PC-3 (cell line): ENCODE measurements around the gene LGALS3BP. TPM values are rescaled to one million over a fixed set of nuclear protein-coding genes. Genes with fewer than 3 reads are reported as not detected.

Experiments used
- ATAC-seq: fragments of 200-7000 bp; cut with Tn5 transposase; 2 replicates; pipeline ENCODE4 v1.9.1; 2020; ENCODE audit warnings: mild to moderate bottlenecking, moderate library complexity
- BruUV-seq: library from RNA; stranded (reverse); fragments of 400-500 nt; replicated peaks from 2 replicates; lab custom pipeline; 2021; lab: Mats Ljungman, UMichigan
- CTCF ChIA-PET: fragments of 300-600 bp; sonication (Branson Sonifier 250); formaldehyde crosslinking; loops from one replicate; lab custom pipeline; 2022; ENCODE audit warnings: antibody characterized with exemption; lab: Charles Lee
- POLR2A ChIA-PET: fragments of 300-600 bp; sonication (Branson Sonifier 250); formaldehyde crosslinking; loops from one replicate; lab custom pipeline; 2022; ENCODE audit warnings: antibody characterized with exemption; ENCODE audit not compliant: unreplicated experiment; lab: Charles Lee
- DNase-seq: peaks from one replicate; pipeline ENCODE4 v3.0.0-alpha.2; 2015
- H2AFZ ChIP-seq: fragments of 300-600 bp; sonication (generic); 2 replicates; pipeline ENCODE4 v1.6.0; 2016; ENCODE audit warnings: antibody characterized with exemption, low read length
- H3F3A ChIP-seq: fragments of 300-600 bp; sonication (generic); one replicate; pipeline ENCODE4 v1.6.0; 2017; ENCODE audit warnings: antibody characterized with exemption, low read length, control low read depth, mild to moderate bottlenecking; ENCODE audit not compliant: unreplicated experiment
- H3K27ac ChIP-seq: fragments of 300-600 bp; sonication (generic); 2 replicates; pipeline ENCODE4 v1.5.1; 2016; ENCODE audit warnings: mild to moderate bottlenecking, low read length
- H3K27me3 ChIP-seq: fragments of 300-600 bp; sonication (generic); 2 replicates; pipeline ENCODE4 v1.6.1; 2016; ENCODE audit warnings: low read length, mixed read lengths
- H3K36me3 ChIP-seq: fragments of 300-600 bp; sonication (generic); 2 replicates; pipeline ENCODE4 v1.6.1; 2016; ENCODE audit warnings: low read depth, mixed run types, low read length, mixed read lengths
- H3K4me1 ChIP-seq: fragments of 300-600 bp; sonication (generic); 2 replicates; pipeline ENCODE4 v1.5.1; 2016; ENCODE audit warnings: low read length; ENCODE audit not compliant: insufficient read depth
- H3K4me2 ChIP-seq: fragments of 300-600 bp; sonication (generic); 2 replicates; pipeline ENCODE4 v1.6.0; 2016; ENCODE audit warnings: low read length
- H3K4me3 ChIP-seq: fragments of 300-600 bp; sonication (generic); 2 replicates; pipeline ENCODE4 v1.5.1; 2016; ENCODE audit warnings: mild to moderate bottlenecking, low read length, mixed read lengths
- H3K79me2 ChIP-seq: fragments of 300-600 bp; sonication (generic); 2 replicates; pipeline ENCODE4 v1.6.1; 2017; ENCODE audit warnings: low read length, mixed read lengths
- H3K9ac ChIP-seq: fragments of 300-600 bp; sonication (generic); 2 replicates; pipeline ENCODE4 v1.6.0; 2016; ENCODE audit warnings: mild to moderate bottlenecking, low read length
- H3K9me2 ChIP-seq: fragments of 300-600 bp; sonication (generic); replicated peaks from 2 replicates; pipeline ENCODE4 v1.6.1; 2016; ENCODE audit warnings: mixed run types, low read length, mixed read lengths
- H3K9me3 ChIP-seq: fragments of 300-600 bp; sonication (generic); 2 replicates; pipeline ENCODE4 v1.6.1; 2016; ENCODE audit warnings: low read length, mixed read lengths
- H4K20me1 ChIP-seq: fragments of 300-600 bp; sonication (generic); 2 replicates; pipeline ENCODE4 v1.6.1; 2016; ENCODE audit warnings: low read length, mixed read lengths
- EZH2 ChIP-seq: fragments of 300-600 bp; sonication (generic); IDR thresholded peaks from one replicate; pipeline ENCODE4 v1.6.1; 2017; ENCODE audit warnings: antibody characterized with exemption, mild to moderate bottlenecking, low read length; ENCODE audit not compliant: unreplicated experiment
- EZH2phosphoT487 ChIP-seq: fragments of 300-600 bp; sonication (generic); IDR thresholded peaks from 2 replicates; pipeline ENCODE4 v1.6.1; 2018; ENCODE audit warnings: mild to moderate bottlenecking, antibody characterized with exemption, low read length, borderline replicate concordance
- intact Hi-C: fragments of 100-400 bp; cut with micrococcal nuclease; formaldehyde crosslinking; loops from 2 replicates; pipeline ENCODE4 v1.9.0; 2023
- total RNA-seq: library from RNA; depleted of rRNA; stranded (reverse); fragments of >200 nt; gene quantifications from 2 replicates; pipeline ENCODE4 v1.2.3, GENCODE V29; 2014
- TF ChIP-seq, protein P1 (sequence below): fragments of 300-600 bp; sonication (generic); conservative IDR thresholded peaks from 2 replicates; pipeline ENCODE4 v1.5.1; 2017; ENCODE audit warnings: antibody characterized with exemption, low read depth, mild to moderate bottlenecking, low read length

The LGALS3BP gene
- total RNA-seq, 1 experiment from 2014 or later, result 72.4 TPM

DNA sequence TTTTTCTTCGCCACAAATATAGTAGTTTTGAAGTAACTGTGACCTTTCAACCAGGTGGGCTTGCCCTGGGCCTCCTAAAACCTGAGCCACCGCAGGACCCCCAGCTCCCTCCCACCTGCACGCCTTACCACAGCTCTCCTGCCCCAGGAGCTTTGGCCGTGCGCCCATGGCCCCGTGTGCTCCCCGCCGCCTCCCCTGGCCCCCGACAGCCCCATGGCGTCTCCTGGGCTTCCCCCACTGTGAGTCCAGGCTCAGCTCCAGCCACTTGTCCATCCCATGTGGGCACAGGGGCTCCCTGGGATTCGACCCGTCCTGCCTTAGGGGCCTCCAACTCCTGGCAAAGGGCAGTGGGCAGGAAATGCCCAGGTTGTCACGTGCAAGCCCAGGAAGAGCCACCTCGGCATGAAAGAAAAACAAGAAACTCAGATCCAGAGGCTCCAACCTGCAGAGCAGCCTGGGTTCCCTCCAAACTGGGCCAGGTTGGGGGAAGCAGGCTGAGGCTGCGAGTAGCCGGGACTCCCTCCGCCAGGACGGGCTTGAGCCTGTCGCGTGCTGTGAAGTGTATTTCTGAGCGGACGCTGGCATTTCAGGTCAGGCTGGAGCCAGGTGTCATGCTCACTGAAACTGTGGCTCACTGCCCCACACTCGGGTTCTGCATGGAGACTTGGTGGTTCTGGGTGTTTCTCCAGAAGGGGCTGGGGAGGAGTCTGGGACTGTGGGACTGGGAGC, 5.8 kb downstream of the LGALS3BP start:
- Histone ChIP-seq H3F3A (no peaks in the 10 kb centered on the region), H3K9me2 (no peaks in the 10 kb centered on the region), H4K20me1 (no peaks in the 10 kb centered on the region), H3K27me3 (no peaks in the 10 kb centered on the region), H3K27ac (no peak overlapping the region), H3K36me3 (no peaks in the 10 kb centered on the region), H3K79me2 (peaks cover 8% of the 10 kb centered on the region; the same call in 1 of the 2 replicates), H3K4me1 (peaks cover 9% of the 10 kb centered on the region), H3K4me2 (no peak overlapping the region), H3K4me3 (no peak overlapping the region), H2AFZ (no peak overlapping the region), H3K9me3 (no peaks in the 10 kb centered on the region), H3K9ac (no peak overlapping the region)
- BruUV-seq, result no TSS peak
- ChIA-PET POLR2A (no interaction called here), CTCF (no interaction called here)
- TF ChIP-seq EZH2phosphoT487 (no peak), EZH2 (no peak)
- TF ChIP-seq, protein P1, sequence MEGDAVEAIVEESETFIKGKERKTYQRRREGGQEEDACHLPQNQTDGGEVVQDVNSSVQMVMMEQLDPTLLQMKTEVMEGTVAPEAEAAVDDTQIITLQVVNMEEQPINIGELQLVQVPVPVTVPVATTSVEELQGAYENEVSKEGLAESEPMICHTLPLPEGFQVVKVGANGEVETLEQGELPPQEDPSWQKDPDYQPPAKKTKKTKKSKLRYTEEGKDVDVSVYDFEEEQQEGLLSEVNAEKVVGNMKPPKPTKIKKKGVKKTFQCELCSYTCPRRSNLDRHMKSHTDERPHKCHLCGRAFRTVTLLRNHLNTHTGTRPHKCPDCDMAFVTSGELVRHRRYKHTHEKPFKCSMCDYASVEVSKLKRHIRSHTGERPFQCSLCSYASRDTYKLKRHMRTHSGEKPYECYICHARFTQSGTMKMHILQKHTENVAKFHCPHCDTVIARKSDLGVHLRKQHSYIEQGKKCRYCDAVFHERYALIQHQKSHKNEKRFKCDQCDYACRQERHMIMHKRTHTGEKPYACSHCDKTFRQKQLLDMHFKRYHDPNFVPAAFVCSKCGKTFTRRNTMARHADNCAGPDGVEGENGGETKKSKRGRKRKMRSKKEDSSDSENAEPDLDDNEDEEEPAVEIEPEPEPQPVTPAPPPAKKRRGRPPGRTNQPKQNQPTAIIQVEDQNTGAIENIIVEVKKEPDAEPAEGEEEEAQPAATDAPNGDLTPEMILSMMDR, result no peak
- ATAC-seq (no peak), DNase-seq (no peak)
- intact Hi-C loops, result loop anchor here (5.0 kb wide), 1 partner anchor 42 kb away; no protein-coding TSS in a partner anchor

DNA sequence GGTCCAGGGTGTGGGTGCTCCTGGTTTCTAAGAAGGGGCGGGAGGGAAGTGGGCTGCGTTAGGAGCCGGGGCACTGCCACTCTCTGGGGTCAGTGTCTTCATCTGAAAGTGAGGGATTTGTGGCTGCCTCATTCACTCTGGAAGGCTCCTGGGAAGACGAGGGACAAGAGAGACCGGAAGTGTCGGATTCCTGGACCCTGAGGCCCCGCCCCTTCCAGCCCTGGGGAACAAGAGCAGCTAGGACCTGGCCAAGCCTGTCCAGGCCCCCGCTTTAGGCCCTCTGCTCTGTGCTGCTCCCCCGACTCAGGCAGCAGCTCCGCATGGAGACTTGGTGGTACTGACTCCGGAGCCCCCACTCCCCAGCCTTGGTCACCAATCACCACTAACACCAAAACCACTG, 6.5 kb downstream of the LGALS3BP start:
- Histone ChIP-seq H3K4me3 (no peak overlapping the region), H3K9me2 (no peaks in the 10 kb centered on the region), H3K4me1 (peaks cover 8% of the 10 kb centered on the region), H3F3A (no peaks in the 10 kb centered on the region), H3K27me3 (no peaks in the 10 kb centered on the region), H3K79me2 (peaks cover 2% of the 10 kb centered on the region; the same call in 1 of the 2 replicates), H4K20me1 (no peaks in the 10 kb centered on the region), H3K9me3 (no peaks in the 10 kb centered on the region), H3K36me3 (no peaks in the 10 kb centered on the region), H3K27ac (no peak overlapping the region), H3K4me2 (no peak overlapping the region), H3K9ac (no peak overlapping the region), H2AFZ (no peak overlapping the region)
- ChIA-PET POLR2A (no interaction called here), CTCF (interaction anchor here (0.6 kb wide), 1 partner anchor 107 kb away, joined by 3 read pairs; no protein-coding TSS in a partner anchor)
- no peak for DNase-seq
- no peak for ATAC-seq
- TF ChIP-seq, protein P1, result no peak
- TF ChIP-seq EZH2phosphoT487, result no peak
- no peak for TF ChIP-seq EZH2
- no TSS peak for BruUV-seq
- intact Hi-C loops, result loop anchor here (5.0 kb wide), 1 partner anchor 41 kb away; no protein-coding TSS in a partner anchor
